Suprapubic skin (tissue), 4 donors: ENCODE results near the gene ITSN1. TPM values are rescaled to one million over a fixed set of nuclear protein-coding genes. Genes with fewer than 3 reads are reported as not detected.

Source experiments
- DNase-seq, 2 donors: peaks; one replicate each; pipeline ENCODE4 v3.0.0-alpha.2; 2019; ENCODE audit warnings: low spot score in 2 of 2
- H3K27ac ChIP-seq: fragments of 200-600 bp; sonication (generic); one replicate; pipeline ENCODE4 v1.5.1; 2019
- H3K27me3 ChIP-seq: fragments of 200-600 bp; sonication (generic); one replicate; pipeline ENCODE4 v1.5.1; 2019
- H3K36me3 ChIP-seq: fragments of 200-600 bp; sonication (generic); one replicate; pipeline ENCODE4 v1.5.1; 2019
- H3K4me1 ChIP-seq: fragments of 200-600 bp; sonication (generic); one replicate; pipeline ENCODE4 v1.5.1; 2019
- H3K4me3 ChIP-seq: fragments of 200-600 bp; sonication (generic); one replicate; pipeline ENCODE4 v1.5.1; 2019; ENCODE audit warnings: mild to moderate bottlenecking
- H3K9me3 ChIP-seq: fragments of 200-600 bp; sonication (generic); one replicate; pipeline ENCODE4 v1.5.1; 2019
- CTCF ChIP-seq, 2 donors: fragments of 200-600 bp in 1 of 2; fragments of 450-650 bp in 1 of 2; sonication (generic) in 1 of 2; IDR thresholded peaks; one replicate each; pipeline ENCODE4 v1.5.1; 2016 to 2019; ENCODE audit warnings: antibody characterized with exemption in 2 of 2, mild to moderate bottlenecking in 1 of 2, moderate library complexity in 1 of 2
- EP300 ChIP-seq: sonication (generic); formaldehyde crosslinking; IDR thresholded peaks from one replicate; pipeline ENCODE4 v1.6.1; 2017; ENCODE audit warnings: antibody characterized with exemption
- POLR2A ChIP-seq, 2 donors: fragments of 450-650 bp; IDR thresholded peaks; one replicate each; pipeline ENCODE4 v1.6.1; 2017; ENCODE audit warnings: antibody characterized with exemption in 2 of 2, mild to moderate bottlenecking in 2 of 2, moderate library complexity in 2 of 2
- POLR2AphosphoS5 ChIP-seq, 3 donors: sonication (generic); formaldehyde crosslinking; IDR thresholded peaks; one replicate each; pipeline ENCODE4 v1.6.1; 2017; ENCODE audit warnings: antibody characterized with exemption in 3 of 3
- WGBS: methylation state at CpG from one replicate; pipeline ENCODE4 v1.1.5; 2018; 5-methylcytosine and 5-hydroxymethylcytosine counted together
- total RNA-seq, 4 donors: library from RNA; depleted of rRNA; stranded (reverse); fragments of >200 nt; gene quantifications; one replicate each; pipeline ENCODE4 v1.1.0, GENCODE V29; 2016

The ITSN1 gene
- total RNA-seq, 4 donors from 2014 or later: 23.8 to 53.3 (median 35.2) TPM

GRCh38 chr21:33940881-33941245 lies 298.6 kb downstream of the ITSN1 start:
- no peak overlapping the region for H3K27ac ChIP-seq
- no peaks in the 10 kb centered on the region for H3K9me3 ChIP-seq
- TF ChIP-seq EP300 (no peak), POLR2AphosphoS5 (IDR thresholded peaks at IDR 0.05) (no peak), POLR2A (IDR thresholded peaks at IDR 0.05) (no peak), CTCF (IDR thresholded peaks at IDR 0.05) (no peak)
- no peak overlapping the region for H3K4me3 ChIP-seq
- no peaks in the 10 kb centered on the region for H3K36me3 ChIP-seq
- DNase-seq: no peak
- H3K4me1 ChIP-seq: peaks cover 13% of the 10 kb centered on the region
- WGBS: 86% methylated on average over 5 of the region's 5 CpGs
- H3K27me3 ChIP-seq: no peaks in the 10 kb centered on the region

- no peaks in the 10 kb centered on the region for H3K9me3 ChIP-seq
- no peak overlapping the region for H3K27ac ChIP-seq
- no peaks in the 10 kb centered on the region for H3K36me3 ChIP-seq
- peaks cover 19% of the 10 kb centered on the region for H3K4me1 ChIP-seq
- no peak overlapping the region for H3K4me3 ChIP-seq
- no peak for TF ChIP-seq POLR2AphosphoS5 (IDR thresholded peaks at IDR 0.05)
- no peak for TF ChIP-seq CTCF (IDR thresholded peaks at IDR 0.05)
- no peak for TF ChIP-seq POLR2A (IDR thresholded peaks at IDR 0.05)
- no peak for TF ChIP-seq EP300
- no peak for DNase-seq
- H3K27me3 ChIP-seq: no peaks in the 10 kb centered on the region
Observed at GRCh38 chr21:33942426-33942825, 300.1 kb downstream of the ITSN1 start.

- TF ChIP-seq CTCF (IDR thresholded peaks at IDR 0.05) (no peak), POLR2AphosphoS5 (IDR thresholded peaks at IDR 0.05) (no peak), EP300 (no peak), POLR2A (IDR thresholded peaks at IDR 0.05) (no peak)
- H3K27me3 ChIP-seq: no peaks in the 10 kb centered on the region
- peaks cover 28% of the 10 kb centered on the region for H3K4me1 ChIP-seq
- H3K9me3 ChIP-seq: no peaks in the 10 kb centered on the region
- H3K36me3 ChIP-seq: no peaks in the 10 kb centered on the region
- WGBS: 63% methylated on average over 2 of the region's 2 CpGs
- H3K27ac ChIP-seq: no peak overlapping the region
- no peak for DNase-seq
- H3K4me3 ChIP-seq: no peak overlapping the region
Observed at GRCh38 chr21:33943293-33943692, 301.0 kb downstream of the ITSN1 start.

GRCh38 chr21:33944185-33944763 lies 302.0 kb downstream of the ITSN1 start:
- H3K4me1 ChIP-seq: peaks cover 38% of the 10 kb centered on the region
- H3K36me3 ChIP-seq: no peaks in the 10 kb centered on the region
- DNase-seq: no peak
- TF ChIP-seq CTCF (IDR thresholded peaks at IDR 0.05) (no peak), POLR2A (IDR thresholded peaks at IDR 0.05) (no peak), POLR2AphosphoS5 (IDR thresholded peaks at IDR 0.05) (no peak), EP300 (no peak)
- H3K27me3 ChIP-seq: no peaks in the 10 kb centered on the region
- no peaks in the 10 kb centered on the region for H3K9me3 ChIP-seq
- H3K4me3 ChIP-seq: no peak overlapping the region
- 100% methylated on average over 1 of the region's 1 CpG for WGBS
- no peak overlapping the region for H3K27ac ChIP-seq

- peaks cover 41% of the 10 kb centered on the region for H3K4me1 ChIP-seq
Observed at GRCh38 chr21:33945652-33946270, 303.5 kb downstream of the ITSN1 start.

More at GRCh38 chr21:33945652-33946270, 303.5 kb downstream of the ITSN1 start:
- Histone ChIP-seq H3K36me3 (no peaks in the 10 kb centered on the region), H3K4me3 (no peak overlapping the region), H3K9me3 (no peaks in the 10 kb centered on the region), H3K27me3 (no peaks in the 10 kb centered on the region), H3K27ac (peak overlapping the region; percentile 24)
- WGBS: 75% methylated on average over 2 of the region's 2 CpGs
- TF ChIP-seq POLR2A (IDR thresholded peaks at IDR 0.05): no peak
- no peak for TF ChIP-seq EP300
- no peak for TF ChIP-seq CTCF (IDR thresholded peaks at IDR 0.05)
- TF ChIP-seq POLR2AphosphoS5 (IDR thresholded peaks at IDR 0.05): no peak
- DNase-seq: no peak
